HepG2 (cell line): ENCODE data around the gene ZNF48. TPM values are rescaled to one million over a fixed set of nuclear protein-coding genes. Genes with fewer than 3 reads are reported as not detected.

ENCODE experiments used
- ATAC-seq: fragments of 200-7000 bp; cut with Tn5 transposase; 3 replicates; pipeline ENCODE4 v1.9.1; 2020; ENCODE audit warnings: mild to moderate bottlenecking, moderate library complexity
- BruUV-seq: library from RNA; stranded (reverse); fragments of 400-500 nt; replicated peaks from 2 replicates; lab custom pipeline; 2021; lab: Mats Ljungman, UMichigan
- CTCF ChIA-PET: fragments of 300-600 bp; formaldehyde crosslinking; extraction: SDS; loops from one replicate; lab custom pipeline; 2021; ENCODE audit warnings: low total read pairs, inconsistent platforms, low intra/inter-chr PET ratio; lab: Yijun Ruan, JAX
- POLR2A ChIA-PET: fragments of 350-600 bp; sonication (Branson Sonifier 250); formaldehyde crosslinking; loops from one replicate; lab custom pipeline; 2020; ENCODE audit warnings: antibody characterized with exemption, inconsistent platforms; lab: Yijun Ruan, JAX
- DNase-seq: peaks from one replicate; pipeline ENCODE4 v3.0.0-alpha.2; 2015; ENCODE audit warnings: low spot score
- FAIRE-seq: peaks from 3 replicates; lab custom pipeline; 2011; peaks lifted over from hg19 to GRCh38; lab: Jason Lieb, UNC
- H2AFZ ChIP-seq: one replicate; pipeline ENCODE4 v1.6.1; 2011; ENCODE audit warnings: low read length, inconsistent platforms
- H3K27ac ChIP-seq: fragments of 300-600 bp; 3 replicates; pipeline ENCODE4 v1.8.0; 2011; ENCODE audit warnings: mixed run types, mild to moderate bottlenecking, mixed read lengths, low read length, inconsistent platforms; ENCODE audit not compliant: insufficient read depth; ENCODE audit errors: extremely low read length
- H3K27me3 ChIP-seq, 2 experiments: fragments of 200-600 bp in 1 of 2; 2 replicates in 1 of 2; 3 replicates in 1 of 2; pipeline versions ENCODE4 v1.6.0 to v1.8.0; 2011; ENCODE audit warnings: low read length in 2 of 2, mild to moderate bottlenecking in 2 of 2, moderate library complexity in 2 of 2, inconsistent platforms in 1 of 2; ENCODE audit not compliant: insufficient read depth in 2 of 2, control insufficient read depth in 1 of 2
- H3K36me3 ChIP-seq, 2 experiments: fragments of 200-600 bp in 1 of 2; replicated peaks in 1 of 2; 2 replicates in 1 of 2; 3 replicates in 1 of 2; pipeline versions ENCODE4 v1.5.1 to v1.8.0; 2011; ENCODE audit warnings: low read length in 2 of 2, inconsistent platforms in 1 of 2; ENCODE audit not compliant: insufficient read depth in 2 of 2, control insufficient read depth in 1 of 2
- H3K4me1 ChIP-seq: 2 replicates; pipeline ENCODE4 v1.5.1; 2012; ENCODE audit warnings: low read length, inconsistent platforms; ENCODE audit not compliant: insufficient read depth
- H3K4me2 ChIP-seq: 2 replicates; pipeline ENCODE4 v1.6.0; 2011; ENCODE audit warnings: low read depth, low read length, inconsistent platforms
- H3K4me3 ChIP-seq, 3 experiments: fragments of 200-600 bp in 1 of 3; sonication (generic), shearing (Covaris generic) in 1 of 3; replicated peaks in 1 of 3; 2 replicates each; pipeline ENCODE4 v1.5.1; 2011 to 2016; ENCODE audit warnings: low read length in 3 of 3, inconsistent platforms in 2 of 3, low read depth in 2 of 3, mild to moderate bottlenecking in 2 of 3, control low read depth in 1 of 3, mixed read lengths in 1 of 3; ENCODE audit not compliant: insufficient read depth in 1 of 3
- H3K79me2 ChIP-seq: one replicate; pipeline ENCODE4 v1.6.1; 2011; ENCODE audit warnings: low read length, inconsistent platforms; ENCODE audit not compliant: insufficient read depth
- H3K9ac ChIP-seq: 2 replicates; pipeline ENCODE4 v1.6.0; 2011; ENCODE audit warnings: mild to moderate bottlenecking, low read depth, low read length, inconsistent platforms; ENCODE audit not compliant: insufficient read depth
- H3K9me3 ChIP-seq: 2 replicates; pipeline ENCODE4 v1.5.1; 2012; ENCODE audit warnings: mild to moderate bottlenecking, low read length
- H4K20me1 ChIP-seq: 2 replicates; pipeline ENCODE4 v1.6.0; 2011; ENCODE audit warnings: inconsistent platforms, mild to moderate bottlenecking, low read length, moderate library complexity; ENCODE audit not compliant: insufficient read depth
- AGO1 ChIP-seq: fragments of 200-400 bp; formaldehyde crosslinking; IDR thresholded peaks from 2 replicates; pipeline ENCODE4 v1.6.1; 2017; ENCODE audit warnings: mild to moderate bottlenecking, low read depth, low read length, moderate library complexity; ENCODE audit not compliant: poor library complexity, severe bottlenecking
- AGO2 ChIP-seq: fragments of 200-400 bp; formaldehyde crosslinking; optimal IDR thresholded peaks from 2 replicates; pipeline ENCODE3; 2017; ENCODE audit warnings: mild to moderate bottlenecking, low read depth, low read length, moderate library complexity
- MIER2 ChIP-seq: IDR thresholded peaks from 2 replicates; pipeline ENCODE4 v1.6.1; 2016; ENCODE audit warnings: missing biosample characterization, missing genetic modification reagents
- POLR2A ChIP-seq, 2 experiments: IDR thresholded peaks; 2 replicates each; pipeline ENCODE4 v1.6.1; 2011; ENCODE audit warnings: low read depth in 2 of 2, low read length in 2 of 2, mild to moderate bottlenecking in 1 of 2, moderate library complexity in 1 of 2; ENCODE audit not compliant: insufficient read depth in 1 of 2
- RBFOX2 ChIP-seq: fragments of 200-400 bp; formaldehyde crosslinking; IDR thresholded peaks from 2 replicates; pipeline ENCODE4 v1.6.1; 2017; ENCODE audit warnings: low read depth, mild to moderate bottlenecking, low read length
- SYNCRIP ChIP-seq: fragments of 200-400 bp; formaldehyde crosslinking; IDR thresholded peaks from 2 replicates; pipeline ENCODE4 v1.6.1; 2018; ENCODE audit warnings: mild to moderate bottlenecking, low read depth, low read length; ENCODE audit not compliant: insufficient read depth
- WGBS: methylation state at CpG from one replicate; pipeline ENCODE4 v1.1.6; 2017; ENCODE audit warnings: low lambda C conversion rate; 5-methylcytosine and 5-hydroxymethylcytosine counted together
- in situ Hi-C: cut with HindIII; loops from 2 replicates; pipeline ENCODE4 v1.10.0; 2017; ENCODE audit warnings: low pct_unique_long_range_greater_than_20kb; ENCODE audit not compliant: extremely low pct_ligation_motif_present
- intact Hi-C: fragments of 100-400 bp; cut with micrococcal nuclease; formaldehyde crosslinking; loops from one replicate; pipeline ENCODE4 v1.10.0; 2022; ENCODE audit not compliant: unreplicated experiment
- polyA plus RNA-seq, 8 experiments: library from polyadenylated mRNA; depleted of rRNA in 3 of 8; stranded (reverse) in 7 of 8; unstranded in 1 of 8; fragments of >200 nt; fragmentation: Illumina TruSeq in 4 of 8; extraction: Trizol in 4 of 8; gene quantifications; 2 replicates each; pipeline versions ENCODE4 v1.2.1 to v1.2.3, GENCODE V29; 2011 to 2016; ENCODE audit warnings: low read depth in 4 of 8, missing spikeins in 1 of 8, mixed read lengths in 1 of 8; ENCODE audit not compliant: insufficient read depth in 1 of 8
- total RNA-seq, 5 experiments: library from RNA; depleted of rRNA; stranded (reverse); fragments of >200 nt; fragmentation: Illumina TruSeq; extraction: Trizol; gene quantifications; 2 replicates each; pipeline ENCODE4 v1.2.3, GENCODE V29; 2016; ENCODE audit warnings: low read depth in 1 of 5

ZNF48 gene
- total and polyA plus RNA-seq, 2 of the 13 experiments (the other 11 are each of a cell fraction or from before 2014, with no cell fraction given) = 9.9 to 12.3 TPM

GRCh38 chr16:30358577-30358936 is 36.7 kb upstream of the ZNF48 start (continued):
- no peak for TF ChIP-seq SYNCRIP

GRCh38 chr16:30358990-30359870 is 36.0 kb upstream of the ZNF48 start:
- POLR2A ChIA-PET = interaction anchor here (1.7 to 6.7 kb wide), 2 partner anchors 10 to 51 kb away, joined by 4 to 94 read pairs; partner anchors contain the start of gene TBC1D10B
- Histone ChIP-seq H3K4me2 (no peak overlapping the region), H3K36me3 (peaks cover 13 to 44% of the 10 kb centered on the region in 2 experiments; a peak in 4 of 5 replicates), H2AFZ (no peak overlapping the region), H3K79me2 (peaks cover 23% of the 10 kb centered on the region), H3K4me1 (peaks cover 30% of the 10 kb centered on the region), H4K20me1 (no peaks in the 10 kb centered on the region), H3K27me3 (no peaks in the 10 kb centered on the region; a peak in 1 of 5 replicates), H3K4me3 (no peak overlapping the region), H3K9ac (no peak overlapping the region), H3K27ac (no peak overlapping the region)
- in situ Hi-C loops (loop anchor here (10.0 kb wide), 1 partner anchor 256 kb away; the partner anchor contains the start of gene ZNF689), intact Hi-C loops (no loop called here)
- DNase-seq (no peak), FAIRE-seq (no peak), ATAC-seq (no peak)
- BruUV-seq = no TSS peak
- CTCF ChIA-PET = no interaction called here
- 0 out of 4 replicates have a peak, but pooled peaks of 1 of the 2 experiments have one; percentile 12 for TF ChIP-seq POLR2A (IDR thresholded peaks at IDR 0.05; ENCODE audit: insufficient read depth in 1 of 2, low read depth in 2 of 2, low read length in 2 of 2)
- TF ChIP-seq AGO1 = peak; percentile 41
- peak; percentile 56 for TF ChIP-seq RBFOX2
- TF ChIP-seq AGO2 = peak; percentile 85
- no peak for TF ChIP-seq MIER2
- TF ChIP-seq, all 625 proteins: peak for 4
- no peaks in the 10 kb centered on the region for H3K9me3 ChIP-seq
- WGBS = 98% methylated on average over 28 of the region's 28 CpGs
